HG02678 (cell line): ENCODE data around the gene ABHD15.
A peak's percentile ranks its signal among the peaks of the same experiment; 100 is the strongest.

Experiments
- ATAC-seq: cut with Tn5 transposase; IDR thresholded peaks from one replicate; pipeline ENCODE4 v1.9.1; 2021; ENCODE audit warnings: mild to moderate bottlenecking, moderate library complexity; ENCODE audit not compliant: unreplicated experiment

Gene ABHD15

DNA sequence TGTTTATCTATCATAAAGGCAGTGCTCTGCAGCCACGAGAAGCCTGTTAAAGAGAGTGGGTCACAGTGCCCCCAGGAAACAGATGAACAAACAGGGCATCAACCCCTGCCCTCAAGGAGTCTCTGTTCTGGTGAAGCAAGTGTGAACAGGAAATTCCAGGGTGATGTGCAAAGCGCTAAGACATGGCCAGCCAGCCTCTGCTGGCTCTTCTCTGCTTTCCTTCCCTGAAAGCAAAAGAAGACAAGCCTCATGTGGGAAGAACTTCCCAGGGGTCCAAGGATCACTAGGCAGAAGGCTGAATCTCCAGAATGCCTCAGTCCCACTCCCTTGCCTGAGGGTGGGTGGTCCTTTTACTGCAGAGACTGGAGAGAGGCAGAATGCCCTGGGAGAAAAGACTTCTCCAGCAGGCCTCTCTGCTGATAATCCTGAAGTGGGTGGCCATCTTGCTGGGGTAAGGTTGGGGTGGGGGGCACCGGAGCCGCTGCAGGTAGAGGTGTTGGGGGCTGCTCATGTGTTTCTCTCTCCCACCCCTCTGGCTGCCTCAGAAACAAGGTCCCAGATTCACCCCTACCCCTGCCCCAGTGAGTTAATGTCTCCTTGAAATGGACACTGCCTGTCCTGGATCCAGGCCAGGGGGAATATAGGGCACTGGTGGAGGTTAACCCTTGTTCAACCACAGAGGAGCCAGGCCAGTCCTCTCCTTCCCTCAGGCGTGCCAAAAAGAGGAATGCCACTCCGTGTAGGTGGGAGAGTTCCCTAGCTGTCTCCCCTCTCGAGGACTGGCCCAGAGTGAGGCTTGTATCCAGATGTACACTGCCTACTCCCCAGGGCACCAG, 28.5 kb upstream of the ABHD15 start:
- no peak for ATAC-seq

DNA sequence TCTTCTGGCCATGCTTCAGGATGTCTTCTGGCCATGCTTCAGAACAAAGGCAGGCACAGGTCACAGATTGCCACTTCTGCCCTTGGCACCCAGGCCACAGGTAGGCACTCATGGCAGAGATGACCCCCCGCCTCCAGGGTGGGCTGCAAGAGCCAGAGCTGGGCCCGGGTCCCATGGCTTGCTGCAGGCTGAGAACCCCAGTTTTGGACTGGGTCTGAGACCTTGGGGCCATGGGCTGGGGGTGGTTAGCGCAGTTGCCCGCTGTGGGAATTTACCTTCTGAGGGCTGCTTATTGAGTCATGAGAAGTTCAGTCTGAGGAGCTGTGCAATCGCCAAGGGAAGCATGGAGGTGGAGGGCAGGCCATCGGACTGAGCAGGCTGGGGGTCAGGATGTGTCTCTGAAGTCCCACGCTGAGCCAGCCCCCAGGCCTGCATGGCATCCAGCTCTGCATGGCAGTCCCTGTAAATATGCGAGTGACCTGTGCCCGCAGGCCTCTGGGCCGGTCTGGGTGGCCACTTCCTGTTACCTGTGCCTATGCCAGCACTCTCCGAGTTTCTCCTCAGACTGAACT, 27.8 kb upstream of the ABHD15 start:
- ATAC-seq, result no peak

DNA sequence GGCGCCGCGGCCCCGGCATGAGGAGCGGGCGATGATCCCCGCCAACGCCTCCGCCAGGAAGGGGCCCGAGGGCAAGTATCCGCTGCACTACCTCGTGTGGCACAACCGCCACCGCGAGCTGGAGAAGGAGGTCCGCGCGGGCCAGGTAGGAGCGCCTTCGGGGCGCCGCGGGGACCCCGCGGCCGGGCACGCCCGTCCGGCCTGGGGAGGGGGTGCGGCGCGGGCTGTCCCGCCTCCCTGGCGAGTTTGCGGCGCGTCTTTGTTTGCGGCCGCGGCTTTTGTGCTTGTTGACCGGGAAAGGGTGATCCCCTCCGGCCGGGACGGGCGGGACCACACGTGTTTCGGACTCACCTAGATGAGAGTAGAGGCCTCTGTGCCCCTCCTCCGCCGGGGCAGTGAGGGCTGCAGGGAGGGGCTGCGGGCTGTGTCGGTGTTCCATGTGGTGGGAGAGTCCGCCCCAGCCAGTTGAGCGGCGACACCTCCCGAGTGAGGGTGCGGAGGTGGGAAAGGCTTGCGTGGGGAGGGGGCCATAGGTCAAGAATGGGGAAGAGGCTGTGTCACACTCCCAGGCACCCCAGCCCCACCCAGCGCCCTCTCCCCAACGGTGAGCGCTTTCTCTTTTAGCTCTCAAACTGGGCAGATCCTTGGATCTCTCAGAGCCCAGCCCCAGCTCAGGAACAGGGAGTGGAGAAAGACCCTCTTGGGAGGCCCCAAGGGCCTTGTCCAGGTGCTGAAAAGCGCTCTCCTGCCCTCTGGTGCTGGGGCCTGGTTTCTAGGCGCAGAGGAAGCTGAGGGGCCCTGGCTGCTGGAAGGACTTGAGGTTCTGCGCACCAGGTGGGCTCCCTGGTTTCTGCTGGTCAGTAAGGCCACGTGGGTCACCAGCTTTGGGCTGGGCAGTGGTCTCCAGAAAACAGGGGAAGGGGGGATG, 27.0 kb upstream of the ABHD15 start:
- no peak for ATAC-seq

DNA sequence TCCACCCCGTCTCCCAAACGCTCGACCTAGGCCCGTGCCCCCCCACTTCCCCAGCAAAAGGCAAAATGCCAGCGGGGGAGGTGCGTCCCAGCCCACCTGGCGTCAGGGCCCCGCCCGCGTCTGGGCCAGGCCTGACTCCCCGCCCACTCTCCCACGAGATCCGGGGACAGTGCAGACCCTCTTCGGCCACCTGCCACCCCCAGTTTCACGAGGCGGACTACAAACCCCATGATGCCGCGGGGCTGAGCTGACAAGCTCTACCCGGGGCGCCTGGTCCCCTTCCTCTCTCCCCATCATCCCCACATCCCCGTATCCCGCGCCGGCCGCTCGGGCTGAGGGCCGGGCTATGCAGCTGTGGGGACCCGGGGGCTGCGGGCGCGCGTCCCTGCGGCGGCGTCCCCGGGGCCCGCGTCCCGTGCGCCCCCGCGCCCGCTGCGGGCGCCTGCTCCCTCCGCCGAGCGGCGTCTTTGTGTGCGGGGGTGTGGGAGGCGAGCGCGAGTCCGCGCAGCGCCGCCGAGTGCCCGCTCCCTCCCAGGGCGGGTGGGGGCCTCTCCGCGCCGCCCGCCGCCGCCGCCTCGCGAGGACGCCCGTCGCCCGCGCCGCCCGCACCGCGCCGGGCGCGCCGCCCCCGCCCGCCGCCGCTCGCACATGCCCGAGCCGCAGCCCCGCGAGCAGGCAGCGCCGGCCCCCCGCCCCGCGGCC, 26.2 kb upstream of the ABHD15 start, which contains the start of gene ANKRD13B:
ANKRD13B (plus strand) TSS at position 283 of the 702 bp plus-strand sequence. CDS start 490 bp downstream, outside the sequence.
- no peak for ATAC-seq

DNA sequence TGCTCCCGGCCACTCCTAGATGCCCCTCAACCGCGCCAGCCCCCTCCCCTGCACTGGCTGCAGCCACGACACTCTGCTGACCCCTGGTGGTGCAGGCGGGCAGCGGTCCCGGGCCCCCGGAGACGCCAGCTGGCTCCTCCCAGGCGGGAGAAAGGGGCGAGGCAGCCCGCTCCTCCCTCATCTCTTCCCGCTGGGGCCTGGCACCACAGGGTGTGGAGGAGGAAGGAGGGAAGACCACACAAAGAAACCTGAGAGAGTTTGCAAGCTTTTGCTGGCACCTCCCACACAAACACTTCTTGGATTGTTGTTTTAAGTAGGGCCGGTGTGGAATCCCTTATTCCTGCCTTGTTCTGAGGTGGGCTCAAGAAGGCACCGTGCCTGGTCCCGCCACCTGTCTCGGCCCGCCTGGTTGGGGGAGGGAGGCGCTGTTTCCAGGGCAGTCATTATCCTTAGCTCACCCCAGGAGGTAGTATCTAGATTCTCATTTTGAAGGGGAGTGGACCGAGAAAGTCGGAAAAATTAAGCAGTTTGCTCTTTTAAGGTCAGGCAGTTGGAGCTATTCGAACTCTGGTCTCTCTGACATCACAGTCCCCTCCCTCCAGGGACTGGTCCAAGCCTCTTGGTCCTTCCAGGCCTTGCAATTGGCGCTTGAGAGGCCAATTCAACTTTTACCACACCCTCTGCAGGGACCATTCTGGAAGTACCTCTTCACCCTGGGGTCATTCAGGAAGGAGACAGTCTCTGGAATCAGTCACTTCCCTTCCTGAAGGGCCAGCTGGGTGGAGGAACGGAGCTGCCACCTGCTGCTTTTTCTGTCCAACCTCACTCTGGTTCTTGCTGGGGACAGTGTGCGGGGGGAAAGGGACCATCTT, 25.1 kb upstream of the ABHD15 start:
- ATAC-seq, result no peak

DNA sequence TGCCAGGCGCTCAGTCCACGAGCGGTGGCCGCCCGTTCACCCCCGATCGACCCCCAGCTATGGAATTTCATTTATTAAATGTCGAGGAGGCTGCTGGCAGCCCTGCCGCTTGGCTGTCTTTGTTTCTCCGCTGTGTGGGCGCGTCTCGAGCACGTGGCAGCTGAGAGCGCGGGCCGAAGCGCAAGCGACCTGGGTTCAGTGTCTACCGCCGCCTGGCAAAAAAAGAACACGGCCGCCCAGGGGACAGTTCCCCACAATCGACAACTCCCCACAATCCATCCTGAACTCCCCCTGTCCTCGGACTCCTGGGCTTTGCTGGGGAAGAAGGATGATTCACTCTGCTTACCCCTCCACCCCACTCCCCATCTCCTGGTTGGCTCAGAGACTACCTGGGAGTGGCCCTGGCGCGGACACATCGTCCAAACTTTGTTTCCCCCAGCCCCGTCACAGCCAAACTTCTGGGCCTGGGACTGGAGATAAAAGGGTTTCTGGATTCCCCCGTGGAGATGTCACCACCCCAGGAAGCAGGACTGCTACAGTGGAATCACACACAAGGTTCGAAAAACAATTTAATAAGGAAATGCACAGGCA, 24.4 kb upstream of the ABHD15 start:
- no peak for ATAC-seq

DNA sequence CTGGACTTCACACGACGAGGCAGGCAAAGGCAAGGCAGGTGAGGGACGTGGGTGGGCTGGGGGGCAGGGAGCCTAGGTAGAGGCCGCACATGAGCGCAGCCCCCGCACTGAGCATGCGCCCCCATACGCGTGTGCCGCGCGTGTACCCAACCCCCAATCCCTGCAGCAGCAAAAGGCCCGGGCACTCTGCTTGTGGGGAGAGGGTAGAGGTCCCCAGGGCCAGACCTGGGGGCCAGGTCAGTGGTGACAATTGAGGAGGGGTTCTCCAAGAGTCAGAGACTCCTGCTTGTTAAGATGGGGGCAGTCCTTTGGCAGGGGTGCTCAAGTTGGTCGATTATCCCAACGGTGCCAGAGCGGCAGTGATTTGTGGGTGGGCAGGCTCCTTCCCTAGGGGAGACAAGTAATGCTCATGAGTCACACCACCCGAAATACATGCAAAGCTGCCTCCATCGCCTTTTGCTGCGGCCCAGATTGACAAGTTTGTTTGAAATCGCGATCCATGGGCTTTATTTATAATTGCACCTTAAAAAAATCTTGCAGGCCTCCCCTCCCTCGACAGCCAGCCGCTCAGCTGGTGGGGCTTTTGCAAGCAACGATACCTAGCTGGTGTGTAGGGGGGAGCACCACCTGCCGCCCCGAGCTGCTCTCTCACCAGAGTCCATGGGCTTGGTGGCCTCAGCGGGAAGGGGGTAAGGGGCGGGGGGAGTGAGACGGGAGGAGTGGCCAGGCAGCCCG, 23.7 kb upstream of the ABHD15 start:
- no peak for ATAC-seq

DNA sequence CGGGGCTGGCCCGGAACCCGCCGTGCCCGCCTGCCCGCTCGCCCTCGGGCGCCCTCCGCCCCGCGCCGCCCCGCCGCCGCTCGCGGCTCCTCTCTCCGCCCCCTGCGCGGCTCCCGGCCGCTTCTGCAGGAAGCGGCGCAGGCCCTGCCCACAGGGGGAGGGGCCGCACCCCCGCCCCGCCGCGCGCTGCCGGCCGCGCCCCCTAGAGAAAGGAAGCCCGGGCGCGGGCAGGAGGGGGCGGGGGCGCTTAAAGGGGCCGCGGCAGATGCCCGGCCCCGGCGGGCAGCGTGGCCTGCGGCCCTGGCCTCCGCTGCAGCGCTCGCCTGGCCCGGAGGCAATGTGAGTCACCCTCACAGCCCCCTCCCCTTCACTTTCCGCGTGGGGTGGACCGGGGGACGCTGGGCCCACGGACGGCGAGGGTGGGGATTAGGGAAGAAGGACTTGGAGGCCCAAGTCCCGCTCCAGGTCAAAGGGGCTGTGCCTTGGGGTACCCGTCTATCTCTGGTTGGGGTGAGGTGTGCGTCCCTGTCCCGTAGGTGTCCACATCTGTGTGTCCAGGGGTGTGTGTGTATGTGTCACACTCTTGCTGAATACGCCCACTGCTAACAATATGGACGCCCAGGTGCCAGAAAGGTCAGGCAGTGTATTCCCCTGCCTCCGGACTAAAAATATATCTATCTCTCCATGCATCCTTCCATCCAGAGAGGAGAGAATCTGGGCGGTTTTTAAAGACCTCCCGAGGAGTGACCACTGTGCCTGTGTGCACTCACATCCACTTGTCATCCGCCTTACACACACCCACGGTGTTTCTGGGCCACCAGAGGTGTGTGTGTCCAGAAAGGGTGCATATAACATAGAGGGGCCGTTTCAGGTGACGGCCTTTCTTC, 22.9 kb upstream of the ABHD15 start, which contains the start of gene GIT1:
GIT1 (minus strand) TSS at position 125 of the 887 bp plus-strand sequence. CDS start 270 bp downstream, outside the sequence.
- ATAC-seq, result peak; percentile 68

DNA sequence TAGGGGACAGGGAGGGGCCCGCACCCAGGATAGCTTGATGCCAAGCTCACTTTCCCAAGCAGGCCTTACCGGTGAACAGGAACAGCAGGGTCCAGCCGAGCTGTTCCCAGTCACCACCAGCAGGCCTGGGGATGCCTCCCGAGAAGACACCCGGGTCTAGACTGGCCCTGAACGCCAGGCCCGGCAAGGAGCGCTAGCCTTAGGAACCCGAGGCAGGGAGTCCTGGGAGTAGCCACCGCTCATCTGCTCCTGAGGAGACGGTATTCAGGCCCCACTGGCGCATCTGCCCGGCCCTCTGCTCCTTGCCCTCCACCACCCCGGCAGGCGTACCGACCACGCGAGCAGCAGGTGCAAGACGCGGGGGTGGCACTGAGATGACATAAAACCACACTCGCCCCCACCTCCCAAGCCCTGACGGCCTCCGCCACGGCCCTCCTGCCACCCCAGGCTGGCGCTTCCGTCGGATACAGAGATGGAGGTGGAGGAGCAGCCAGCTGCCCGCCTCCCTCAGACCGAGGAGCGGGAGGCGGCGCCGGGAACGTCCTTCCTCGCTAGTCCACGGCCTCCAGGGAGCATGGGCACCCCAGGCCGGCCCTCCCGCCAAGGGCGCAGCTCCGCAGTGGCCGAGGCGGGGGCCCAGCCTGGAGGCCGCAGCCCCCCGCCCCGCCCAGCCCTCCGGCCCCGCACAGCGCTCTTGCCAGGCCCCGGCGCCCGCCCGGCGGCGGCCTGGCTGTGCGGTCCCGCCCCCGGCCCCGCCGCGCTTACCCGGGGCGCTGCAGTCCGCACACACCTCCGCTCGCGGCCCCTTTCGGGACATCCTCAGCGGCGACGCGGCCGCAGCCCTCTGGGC, 21.9 kb upstream of the ABHD15 start:
- ATAC-seq, result peak; percentile 24

DNA sequence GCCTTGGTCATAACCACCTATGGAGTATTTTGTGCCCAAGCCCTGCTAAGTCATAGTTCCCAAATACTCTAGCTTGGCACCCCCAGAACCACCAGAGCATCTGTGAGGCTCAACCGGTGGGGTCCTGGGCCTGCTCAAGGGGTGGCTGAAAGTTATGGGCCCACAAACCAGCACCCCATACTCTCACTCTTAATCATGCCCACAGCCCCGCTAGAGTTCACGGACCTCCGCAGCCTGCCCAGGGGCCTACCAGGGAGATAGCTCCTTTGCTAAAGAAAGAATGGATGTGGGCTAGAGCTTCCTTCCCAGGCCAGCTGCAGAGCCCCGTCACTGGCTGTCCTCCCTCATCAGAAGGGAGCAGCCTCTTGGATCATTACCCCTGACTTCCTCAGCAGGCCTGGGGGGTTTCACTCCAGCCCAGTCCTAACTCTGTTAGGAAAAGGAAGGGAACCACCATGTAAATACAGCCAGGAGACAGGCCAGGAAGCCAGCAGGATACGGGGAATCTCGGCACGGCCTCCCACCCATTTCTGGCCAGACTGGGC, 21.3 kb upstream of the ABHD15 start:
- no peak for ATAC-seq

DNA sequence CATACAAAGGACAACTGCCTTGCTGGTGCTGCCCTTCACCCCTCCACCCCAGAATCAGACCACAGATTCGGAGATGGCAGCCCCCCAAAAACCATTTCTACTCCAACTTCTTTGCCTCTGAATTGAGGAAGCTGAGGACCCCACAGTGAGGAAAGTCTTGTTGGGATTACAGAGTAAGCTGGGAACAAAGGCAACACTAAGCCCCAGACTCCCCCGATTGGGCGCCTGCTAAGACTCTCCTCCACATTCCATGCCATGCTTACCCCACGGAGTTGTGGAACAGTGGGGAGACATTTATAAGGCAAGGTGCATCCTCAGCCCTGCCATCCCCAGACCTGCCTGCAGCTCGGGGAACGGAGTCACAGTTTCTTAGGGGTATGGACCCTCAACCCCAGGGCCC, 20.8 kb upstream of the ABHD15 start:
- ATAC-seq, result no peak

DNA sequence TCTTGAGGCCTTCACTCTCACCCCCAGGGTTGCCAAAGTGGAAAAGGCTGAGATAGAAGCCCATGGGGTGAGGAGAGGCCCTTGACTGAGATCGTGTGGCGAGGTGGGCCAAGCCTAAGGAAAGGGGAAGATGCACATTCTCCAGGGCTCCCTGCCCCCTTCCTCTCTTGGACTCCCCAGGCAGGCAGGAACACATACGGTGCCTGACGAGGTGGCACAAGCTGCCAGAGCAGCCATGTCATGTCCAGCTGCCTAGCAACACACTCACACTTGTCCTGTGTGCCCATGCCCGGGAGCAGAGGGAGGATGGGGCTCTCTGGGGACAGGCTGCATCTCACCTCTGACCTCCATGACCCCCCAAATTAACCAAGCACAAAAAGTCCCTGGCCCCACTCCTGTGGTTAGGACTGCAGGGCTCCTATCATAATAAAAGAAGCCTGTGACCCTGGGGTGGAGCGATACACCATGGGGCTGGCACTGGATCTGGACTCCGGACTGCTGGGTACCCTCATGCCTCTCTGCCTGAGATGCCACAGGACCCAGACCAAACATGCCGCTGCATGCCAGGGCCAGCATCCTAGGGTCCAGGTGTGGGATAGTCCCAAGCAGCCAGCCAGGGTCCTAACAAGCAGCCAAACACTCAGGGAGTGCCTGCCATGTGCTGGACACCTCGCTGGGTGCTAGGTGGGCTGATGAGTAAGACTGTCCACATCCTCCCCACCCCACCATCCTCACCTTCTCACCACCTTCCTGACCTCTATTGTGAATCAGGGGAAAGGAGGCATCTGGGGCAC, 20.0 kb upstream of the ABHD15 start:
- ATAC-seq, result no peak

DNA sequence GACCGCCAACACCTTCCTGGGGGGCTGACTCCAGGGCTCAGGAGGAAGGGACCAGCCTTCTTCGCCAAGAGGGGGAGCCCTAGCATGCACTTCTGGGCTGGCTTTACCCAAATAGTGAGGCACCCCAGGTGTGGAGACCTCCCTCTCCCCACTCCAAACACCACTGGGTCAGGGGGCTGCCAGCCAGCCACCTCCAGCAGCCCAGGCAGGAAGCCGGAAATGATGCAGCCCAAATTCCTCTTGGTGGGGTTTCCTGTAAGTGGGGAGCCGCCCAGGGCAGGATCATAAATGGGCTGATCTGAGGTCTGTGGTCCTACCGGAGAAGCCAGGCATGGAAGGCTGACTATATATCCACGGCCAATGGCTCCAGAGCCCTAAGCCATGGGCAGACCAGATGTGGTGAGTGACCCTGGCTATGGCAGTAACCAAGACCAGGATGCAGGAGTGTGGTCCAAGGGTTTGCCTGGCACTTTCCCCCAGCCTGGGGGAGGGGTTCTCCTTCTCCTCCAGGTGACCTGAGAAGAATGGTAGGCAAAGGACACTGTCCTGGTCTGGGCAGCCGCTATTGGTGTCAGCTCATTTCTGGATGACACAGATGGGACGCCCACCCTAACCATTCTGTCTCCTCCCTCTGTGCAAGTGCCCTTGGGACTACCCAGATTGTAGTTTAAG, 18.4 kb upstream of the ABHD15 start:
- no peak for ATAC-seq

DNA sequence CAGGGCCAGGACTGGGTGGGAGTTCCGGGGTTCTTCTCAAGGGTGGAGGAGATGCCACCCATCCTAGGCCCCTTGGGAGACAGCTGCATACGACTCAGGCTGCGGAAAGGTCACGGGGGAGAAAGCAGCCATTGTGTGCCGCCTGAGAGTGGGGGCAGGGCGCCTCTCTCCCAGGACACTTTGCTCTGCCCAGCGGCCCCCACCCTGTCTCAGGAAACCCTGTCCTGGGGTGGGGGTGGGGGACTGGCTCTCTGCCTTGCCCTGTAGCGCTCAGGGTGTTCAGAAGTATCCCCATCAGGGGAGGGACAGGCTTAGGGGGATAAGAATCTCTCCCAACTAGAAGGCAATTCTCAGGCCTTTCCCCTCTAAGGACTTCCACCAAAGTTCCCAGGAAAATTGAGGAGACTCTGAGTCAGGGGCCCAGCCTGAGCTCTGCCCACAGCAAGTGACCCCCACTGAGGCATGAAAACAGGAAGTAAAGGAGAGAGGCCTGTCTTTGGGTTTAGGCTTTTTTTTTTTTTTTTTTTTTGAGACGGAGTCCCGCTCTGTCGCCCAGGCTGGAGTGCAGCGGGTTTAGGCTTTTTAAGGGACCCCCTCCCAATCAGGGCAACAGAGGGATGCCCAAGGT, 17.7 kb upstream of the ABHD15 start:
- no peak for ATAC-seq
